Kidney (tissue), 14 donors: ENCODE results near the gene NKD2. TPM values are rescaled to one million over a fixed set of nuclear protein-coding genes. Genes with fewer than 3 reads are reported as not detected.

Experiments used
- DNase-seq, 5 donors: peaks; one replicate each; pipeline ENCODE4 v3.0.0-alpha.2; 2013 to 2020
- FAIRE-seq: peaks from 2 replicates; lab custom pipeline; 2012; peaks lifted over from hg19 to GRCh38; lab: Jason Lieb, UNC
- H3K27ac ChIP-seq, 2 donors: one replicate each; pipeline ENCODE4 v1.7.0; 2013; ENCODE audit warnings: low read depth in 2 of 2, low read length in 2 of 2, inconsistent platforms in 1 of 2
- H3K27me3 ChIP-seq: one replicate; pipeline ENCODE4 v1.7.1; 2013; ENCODE audit warnings: low read length, inconsistent platforms; ENCODE audit not compliant: control insufficient read depth, insufficient read depth
- H3K36me3 ChIP-seq, 3 donors: one replicate each; pipeline versions ENCODE4 v1.7.0 to v1.7.1; 2013; ENCODE audit warnings: low read length in 3 of 3, control low read depth in 1 of 3, inconsistent platforms in 1 of 3; ENCODE audit not compliant: insufficient read depth in 3 of 3, control insufficient read depth in 2 of 3
- H3K4me1 ChIP-seq, 3 donors: one replicate each; pipeline versions ENCODE4 v1.7.0 to v1.7.1; 2013; ENCODE audit warnings: low read length in 3 of 3, inconsistent platforms in 1 of 3, low read depth in 1 of 3; ENCODE audit not compliant: control insufficient read depth in 2 of 3, insufficient read depth in 2 of 3
- H3K4me3 ChIP-seq, 3 donors: one replicate each; pipeline versions ENCODE4 v1.7.0 to v1.8.1; 2013; ENCODE audit warnings: low read length in 3 of 3, control low read depth in 1 of 3, inconsistent platforms in 1 of 3
- H3K9ac ChIP-seq, 3 donors: one replicate each; pipeline versions ENCODE4 v1.7.0 to v1.7.1; 2013; ENCODE audit warnings: low read length in 3 of 3, control low read depth in 1 of 3, inconsistent platforms in 1 of 3
- H3K9me3 ChIP-seq, 3 donors: one replicate each; pipeline versions ENCODE4 v1.7.0 to v1.7.1; 2013; ENCODE audit warnings: low read length in 3 of 3, control low read depth in 1 of 3, inconsistent platforms in 1 of 3; ENCODE audit not compliant: control insufficient read depth in 2 of 3, insufficient read depth in 1 of 3
- CTCF ChIP-seq: IDR thresholded peaks from 3 replicates; pipeline ENCODE4 v1.5.1; 2012; ENCODE audit warnings: mild to moderate bottlenecking, moderate library complexity, borderline replicate concordance; ENCODE audit not compliant: insufficient read depth; ENCODE audit errors: extremely low read depth
- intact Hi-C: fragments of 100-400 bp; cut with DNase I; formaldehyde crosslinking; loops from one replicate; pipeline ENCODE4 v1.11.1; 2022
- polyA plus RNA-seq: library from polyadenylated mRNA; stranded (reverse); fragments of 350-450 nt; fragmentation: Illumina TruSeq; extraction: RNeasy Lipid Tissue Mini Kit (QIAGEN cat#74804); gene quantifications from one replicate; pipeline ENCODE4 v1.2.3, GENCODE V29; 2014; ENCODE audit warnings: low read depth, low replicate concordance; ENCODE audit not compliant: insufficient read depth
- total RNA-seq: library from RNA; stranded (reverse); fragmentation: NEBNext Ultra II Directional; extraction: Animal tissue kit (Norgen Biotek cat#: 25700); gene quantifications from one replicate; pipeline ENCODE4 v1.2.1, GENCODE V29; 2021
- donor health status: control.
- donor health status: control.
- donor health status: control.
- donor health status: control.
- donor health status: control.
- donor health status: DM: yes; HTN: yes; CAD: no.
- donor health status: Normal renal cell carcinoma (clear cell type).

Gene NKD2
- total and polyA plus RNA-seq, 2 donors from 2014 or later, result 7.9 to 14.1 TPM

GRCh38 chr5:1048861-1049838 lies 40.5 kb downstream of the NKD2 start:
- DNase-seq, result peak in 1 of 5 donors; percentile 75
- intact Hi-C loops, result no loop called here
- H3K27me3 ChIP-seq, result no peaks in the 10 kb centered on the region

GRCh38 chr5:1050423-1051365 lies 42.1 kb downstream of the NKD2 start:
- Histone ChIP-seq H3K4me1 (no peaks in the 10 kb centered on the region), H3K4me3 (no peak overlapping the region), H3K9me3 (peaks cover 0 to 1% (median 0%) of the 10 kb centered on the region in 3 donors), H3K36me3 (peaks cover 3 to 21% (median 15%) of the 10 kb centered on the region in 3 donors), H3K27ac (no peak overlapping the region), H3K27me3 (no peaks in the 10 kb centered on the region), H3K9ac (no peak overlapping the region)
- intact Hi-C loops, result no loop called here
- DNase-seq (peak in 4 of 5 donors; percentile 34 to 68 (median 42)), FAIRE-seq (no peak)
- TF ChIP-seq CTCF, result no peak

More at GRCh38 chr5:1048861-1049838, 40.5 kb downstream of the NKD2 start:
- H3K27ac ChIP-seq, result no peak overlapping the region
- no peaks in the 10 kb centered on the region for H3K4me1 ChIP-seq
- H3K4me3 ChIP-seq, result no peak overlapping the region
- H3K36me3 ChIP-seq, result peaks cover 0 to 13% (median 9%) of the 10 kb centered on the region in 3 donors
- H3K9ac ChIP-seq, result no peak overlapping the region
- TF ChIP-seq CTCF, result no peak
- no peak for FAIRE-seq
- H3K9me3 ChIP-seq, result peaks cover 0 to 3% (median 0%) of the 10 kb centered on the region in 3 donors

GRCh38 chr5:1051366-1051720 lies 42.7 kb downstream of the NKD2 start:
- Histone ChIP-seq H3K4me1 (no peaks in the 10 kb centered on the region), H3K9ac (no peak overlapping the region), H3K36me3 (peaks cover 3 to 26% (median 21%) of the 10 kb centered on the region in 3 donors), H3K27ac (no peak overlapping the region), H3K27me3 (no peaks in the 10 kb centered on the region), H3K4me3 (no peak overlapping the region), H3K9me3 (peaks cover 0 to 1% (median 0%) of the 10 kb centered on the region in 3 donors)
- DNase-seq (no peak), FAIRE-seq (no peak)
- TF ChIP-seq CTCF, result no peak
- intact Hi-C loops, result no loop called here
